Measurements from ENCODE around the gene RAD51B. TPM values are rescaled to one million over a fixed set of nuclear protein-coding genes. Genes with fewer than 3 reads are reported as not detected.

Gene RAD51B
- total and polyA plus RNA-seq, 4 donors, result 2.5 to 95.0 (median 9.6) TPM

DNA sequence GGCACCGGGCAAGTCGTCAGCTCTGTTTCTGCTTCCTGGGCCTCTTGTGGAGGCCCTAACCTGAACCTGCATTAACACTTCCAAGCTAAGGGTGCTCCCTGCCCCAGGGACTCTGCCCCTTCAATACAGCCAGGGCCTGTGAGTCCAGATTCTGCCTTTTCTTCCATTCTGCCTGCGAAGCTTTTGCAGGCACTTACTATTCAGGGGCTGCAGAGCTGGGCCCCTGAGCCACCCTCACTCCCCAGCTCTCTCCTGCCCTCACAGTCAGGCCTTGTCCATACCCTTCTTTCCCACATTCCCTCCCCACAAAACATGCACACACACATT, 872.2 kb downstream of the RAD51B start:
- no peaks in the 10 kb centered on the region for H3K9me3 ChIP-seq (ENCODE audit: control insufficient read depth in 4 of 4, insufficient read depth in 3 of 4, low read length in 3 of 4)
- WGBS, 2 donors, result 54 to 85% methylated on average over 3 of the region's 3 CpGs
- peaks cover 3 to 43% (median 12%) of the 10 kb centered on the region in 5 donors for H3K4me1 ChIP-seq (ENCODE audit: control insufficient read depth in 5 of 5, insufficient read depth in 5 of 5, low read length in 5 of 5)
- H3K4me3 ChIP-seq, result no peak overlapping the region
- H3K27me3 ChIP-seq (ENCODE audit: control insufficient read depth in 3 of 3, insufficient read depth in 3 of 3, low read length in 2 of 3), result no peaks in the 10 kb centered on the region
- ATAC-seq (ENCODE audit: insufficient read depth, low FRiP score) (no peak), DNase-seq (no peak)
- TF ChIP-seq, protein P1, sequence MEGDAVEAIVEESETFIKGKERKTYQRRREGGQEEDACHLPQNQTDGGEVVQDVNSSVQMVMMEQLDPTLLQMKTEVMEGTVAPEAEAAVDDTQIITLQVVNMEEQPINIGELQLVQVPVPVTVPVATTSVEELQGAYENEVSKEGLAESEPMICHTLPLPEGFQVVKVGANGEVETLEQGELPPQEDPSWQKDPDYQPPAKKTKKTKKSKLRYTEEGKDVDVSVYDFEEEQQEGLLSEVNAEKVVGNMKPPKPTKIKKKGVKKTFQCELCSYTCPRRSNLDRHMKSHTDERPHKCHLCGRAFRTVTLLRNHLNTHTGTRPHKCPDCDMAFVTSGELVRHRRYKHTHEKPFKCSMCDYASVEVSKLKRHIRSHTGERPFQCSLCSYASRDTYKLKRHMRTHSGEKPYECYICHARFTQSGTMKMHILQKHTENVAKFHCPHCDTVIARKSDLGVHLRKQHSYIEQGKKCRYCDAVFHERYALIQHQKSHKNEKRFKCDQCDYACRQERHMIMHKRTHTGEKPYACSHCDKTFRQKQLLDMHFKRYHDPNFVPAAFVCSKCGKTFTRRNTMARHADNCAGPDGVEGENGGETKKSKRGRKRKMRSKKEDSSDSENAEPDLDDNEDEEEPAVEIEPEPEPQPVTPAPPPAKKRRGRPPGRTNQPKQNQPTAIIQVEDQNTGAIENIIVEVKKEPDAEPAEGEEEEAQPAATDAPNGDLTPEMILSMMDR (IDR thresholded peaks at IDR 0.05; ENCODE audit: control extremely low read depth, extremely low read depth), result no peak
- H3K36me3 ChIP-seq (ENCODE audit: control insufficient read depth in 4 of 4, insufficient read depth in 4 of 4, low read length in 4 of 4), result no peaks in the 10 kb centered on the region
- no peak overlapping the region for H3K27ac ChIP-seq (ENCODE audit: low read depth in 1 of 2, low read length in 1 of 2)
- no peak overlapping the region for H3K9ac ChIP-seq (ENCODE audit: insufficient read depth in 1 of 2, low read length in 2 of 2)

DNA sequence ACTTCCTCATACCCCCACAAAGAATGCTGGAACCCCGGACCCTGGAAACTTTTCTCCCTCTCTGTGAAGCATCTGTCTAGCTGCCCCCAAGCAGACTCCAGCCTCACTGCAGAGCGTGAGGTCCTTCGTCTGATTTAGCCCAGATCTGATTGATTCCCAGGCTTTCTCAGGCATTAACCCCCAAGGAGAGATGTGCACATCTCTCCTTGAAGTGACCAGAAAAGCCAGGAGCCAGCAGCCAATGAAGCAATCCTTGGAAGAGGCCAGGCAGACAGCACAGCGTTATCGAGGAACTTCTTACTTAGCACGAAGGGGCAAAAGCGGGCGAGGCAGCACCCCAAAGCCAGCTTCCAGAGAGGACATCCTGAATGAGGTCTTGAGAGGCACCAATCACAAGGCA, 872.6 kb downstream of the RAD51B start:
- WGBS, 2 donors, result 76 to 82% methylated on average over 8 of the region's 8 CpGs
- TF ChIP-seq, protein P1 (IDR thresholded peaks at IDR 0.05; ENCODE audit: control extremely low read depth, extremely low read depth), result no peak

DNA sequence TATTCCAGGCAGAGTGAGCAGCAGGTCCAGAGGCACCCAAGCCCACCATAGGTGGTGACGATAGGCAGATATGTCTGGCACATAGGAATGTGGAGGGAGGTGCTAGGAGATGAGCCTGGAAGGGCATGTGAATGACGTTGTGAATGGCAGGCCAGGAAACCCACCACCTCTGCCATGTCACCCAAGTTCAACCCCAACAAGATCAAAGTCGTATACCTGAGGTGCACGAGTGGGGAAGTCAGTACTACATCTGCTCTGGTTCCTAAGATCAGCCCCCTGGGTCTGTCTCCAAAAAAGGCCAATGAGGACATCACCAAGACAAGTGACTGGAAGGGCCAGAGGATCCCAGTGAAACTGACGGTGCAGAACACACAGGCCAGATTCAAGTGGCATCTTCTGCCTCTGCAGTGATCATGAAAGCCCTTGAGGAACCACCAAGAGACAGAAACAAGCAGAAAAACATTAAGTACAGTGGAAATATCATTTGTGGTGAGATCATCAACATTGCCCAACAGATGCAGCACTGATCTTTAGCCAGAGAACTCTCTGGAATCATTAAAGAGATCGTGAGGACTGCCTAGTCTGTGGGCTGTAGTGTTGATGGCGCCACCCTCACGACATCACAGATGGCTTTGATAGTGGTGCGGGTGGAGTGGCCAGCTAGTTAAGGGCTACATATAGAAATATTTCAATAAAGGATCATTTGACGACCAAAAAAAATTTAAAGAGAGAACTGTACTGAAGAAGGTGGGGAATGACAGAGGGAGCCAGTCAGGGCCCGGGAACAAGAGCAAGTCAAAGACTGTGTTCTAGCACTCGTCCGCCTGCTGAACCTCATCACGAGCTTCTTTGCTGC, 873.6 kb downstream of the RAD51B start:
- no peaks in the 10 kb centered on the region for H3K27me3 ChIP-seq (ENCODE audit: control insufficient read depth in 3 of 3, insufficient read depth in 3 of 3, low read length in 2 of 3)
- H3K36me3 ChIP-seq (ENCODE audit: control insufficient read depth in 4 of 4, insufficient read depth in 4 of 4, low read length in 4 of 4), result no peaks in the 10 kb centered on the region
- TF ChIP-seq, protein P1 (IDR thresholded peaks at IDR 0.05; ENCODE audit: control extremely low read depth, extremely low read depth), result no peak
- no peak overlapping the region for H3K9ac ChIP-seq (ENCODE audit: insufficient read depth in 1 of 2, low read length in 2 of 2)
- H3K4me3 ChIP-seq, result no peak overlapping the region
- peaks cover 3 to 41% (median 12%) of the 10 kb centered on the region in 5 donors for H3K4me1 ChIP-seq (ENCODE audit: control insufficient read depth in 5 of 5, insufficient read depth in 5 of 5, low read length in 5 of 5)
- DNase-seq, result peak; percentile 22 to 69 (median 47)
- no peaks in the 10 kb centered on the region for H3K9me3 ChIP-seq (ENCODE audit: control insufficient read depth in 4 of 4, insufficient read depth in 3 of 4, low read length in 3 of 4)
- WGBS, 2 donors, result 84 to 89% methylated on average over 14 of the region's 14 CpGs
- ATAC-seq (ENCODE audit: insufficient read depth, low FRiP score), result peak; percentile 22
- H3K27ac ChIP-seq (ENCODE audit: low read depth in 1 of 2, low read length in 1 of 2), result no peak overlapping the region

More for the DNA sequence above, 872.6 kb downstream of the RAD51B start:
- Histone ChIP-seq H3K27me3 (ENCODE audit: control insufficient read depth in 3 of 3, insufficient read depth in 3 of 3, low read length in 2 of 3) (no peaks in the 10 kb centered on the region), H3K36me3 (ENCODE audit: control insufficient read depth in 4 of 4, insufficient read depth in 4 of 4, low read length in 4 of 4) (no peaks in the 10 kb centered on the region), H3K9ac (ENCODE audit: insufficient read depth in 1 of 2, low read length in 2 of 2) (no peak overlapping the region), H3K4me1 (ENCODE audit: control insufficient read depth in 5 of 5, insufficient read depth in 5 of 5, low read length in 5 of 5) (peaks cover 3 to 43% (median 12%) of the 10 kb centered on the region in 5 donors), H3K9me3 (ENCODE audit: control insufficient read depth in 4 of 4, insufficient read depth in 3 of 4, low read length in 3 of 4) (no peaks in the 10 kb centered on the region), H3K27ac (ENCODE audit: low read depth in 1 of 2, low read length in 1 of 2) (no peak overlapping the region), H3K4me3 (no peak overlapping the region)
- no peak for DNase-seq
- no peak for ATAC-seq (ENCODE audit: insufficient read depth, low FRiP score)
